Measurements from ENCODE around the gene LMO1. TPM values are rescaled to one million over a fixed set of nuclear protein-coding genes. Genes with fewer than 3 reads are reported as not detected.

Gene LMO1
- total and polyA plus RNA-seq, 2 of the 13 experiments (the other 11 are each of a cell fraction or from before 2014, with no cell fraction given) = not detected

DNA sequence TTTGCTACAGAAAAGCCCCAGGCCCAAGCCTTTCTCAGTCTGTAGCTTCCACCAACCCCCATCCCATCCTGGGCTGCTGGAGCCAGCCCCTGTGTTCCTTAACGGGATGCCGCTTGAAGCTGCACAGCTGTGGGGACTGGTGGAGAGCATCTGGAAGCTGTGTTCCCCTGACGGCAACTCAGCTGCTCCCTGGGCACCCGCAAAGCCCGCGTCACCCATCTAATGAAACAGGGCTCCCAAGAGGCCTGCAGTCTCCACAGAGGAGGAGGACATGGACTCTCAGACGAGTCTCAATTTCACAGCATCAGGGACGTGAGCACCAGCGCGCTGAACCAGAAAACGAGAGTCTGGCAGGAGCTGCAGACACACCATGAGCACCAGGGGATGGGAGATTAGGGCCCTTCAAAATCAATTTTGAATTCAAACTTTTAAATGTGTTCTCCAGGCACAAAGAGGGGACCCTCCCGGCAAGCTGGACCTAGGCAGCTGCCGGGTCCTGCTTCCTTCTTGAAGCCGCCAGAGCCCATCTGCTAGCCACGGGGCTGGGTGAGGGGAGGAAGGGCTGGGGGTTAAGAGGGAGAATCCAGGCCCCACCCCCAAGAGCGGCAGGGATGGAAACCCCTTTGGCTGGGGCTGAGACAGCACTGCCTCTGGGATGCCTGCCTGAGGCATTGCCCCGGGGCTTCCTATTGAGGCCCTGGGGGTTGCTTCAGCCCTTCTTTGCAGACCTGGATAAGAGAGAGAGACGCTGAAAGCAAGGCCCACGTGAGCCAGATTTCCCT, 21.0 kb downstream of the LMO1 start:
- Histone ChIP-seq H3K9ac (ENCODE audit: insufficient read depth, low read depth, low read length) (no peak overlapping the region), H3K4me1 (ENCODE audit: insufficient read depth, low read length) (no peaks in the 10 kb centered on the region), H2AFZ (ENCODE audit: low read length) (no peak overlapping the region), H3K4me3 (replicated peaks in 1 of 3; ENCODE audit: insufficient read depth in 1 of 3, low read depth in 2 of 3, low read length in 3 of 3) (no peak overlapping the region), H3K27ac (ENCODE audit: extremely low read length, insufficient read depth, low read length) (no peak overlapping the region), H3K36me3 (replicated peaks in 1 of 2; ENCODE audit: control insufficient read depth in 1 of 2, insufficient read depth in 2 of 2, low read length in 2 of 2) (no peaks in the 10 kb centered on the region), H4K20me1 (ENCODE audit: insufficient read depth, low read length) (no peaks in the 10 kb centered on the region), H3K27me3 (ENCODE audit: control insufficient read depth in 1 of 2, insufficient read depth in 2 of 2, low read length in 2 of 2) (peaks cover 0 to 17% of the 10 kb centered on the region in 2 experiments; a peak in 2 of 5 replicates), H3K4me2 (ENCODE audit: low read depth, low read length) (no peak overlapping the region), H3K9me3 (ENCODE audit: low read length) (no peaks in the 10 kb centered on the region), H3K79me2 (ENCODE audit: insufficient read depth, low read length) (no peaks in the 10 kb centered on the region)
- no peak for FAIRE-seq
- in situ Hi-C loops (cut with HindIII; ENCODE audit: extremely low pct_ligation_motif_present, low pct_unique_long_range_greater_than_20kb) = no loop called here
- DNase-seq (ENCODE audit: low spot score) = no peak
- TF ChIP-seq ZNF230 (CRISPR knock-in tag; IDR thresholded peaks at IDR 0.05) (no peak), ZNF652 (CRISPR knock-in tag; IDR thresholded peaks at IDR 0.05; ENCODE audit: borderline replicate concordance, low read depth) (no peak), EHMT2 (IDR thresholded peaks at IDR 0.05; ENCODE audit: borderline replicate concordance, low read depth, low read length) (no peak), MEF2D (CRISPR knock-in tag; IDR thresholded peaks at IDR 0.05) (no peak), MEIS2 (CRISPR knock-in tag; IDR thresholded peaks at IDR 0.05) (no peak), ZNF607 (CRISPR knock-in tag; IDR thresholded peaks at IDR 0.05; ENCODE audit: borderline replicate concordance) (no peak), NFE2L2 (IDR thresholded peaks at IDR 0.05; ENCODE audit: low read length) (no peak), ZBTB2 (CRISPR knock-in tag; IDR thresholded peaks at IDR 0.05; ENCODE audit: low read depth) (no peak)
- TF ChIP-seq, protein P1, sequence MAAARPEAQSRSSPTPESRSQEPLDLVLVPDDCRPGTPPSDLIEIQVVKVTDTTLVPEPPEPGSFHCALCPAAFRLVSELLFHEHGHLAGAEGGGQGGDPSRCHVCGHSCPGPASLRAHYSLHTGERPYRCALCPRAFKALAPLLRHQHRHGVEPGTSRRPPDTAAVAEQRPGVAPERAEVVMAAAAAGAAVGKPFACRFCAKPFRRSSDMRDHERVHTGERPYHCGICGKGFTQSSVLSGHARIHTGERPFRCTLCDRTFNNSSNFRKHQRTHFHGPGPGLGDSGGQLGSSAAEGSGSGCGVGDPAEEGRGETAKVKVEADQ (CRISPR knock-in tag; IDR thresholded peaks at IDR 0.05; ENCODE audit: borderline replicate concordance) = no peak
- intact Hi-C loops (cut with micrococcal nuclease; ENCODE audit: unreplicated experiment) = no loop called here
- POLR2A ChIA-PET = no interaction called here
- CTCF ChIA-PET (ENCODE audit: low intra/inter-chr PET ratio, low total read pairs) = no interaction called here
- no TSS peak for BruUV-seq (replicated peaks)
- 22% methylated on average over 10 of the region's 19 CpGs for WGBS (ENCODE audit: low lambda C conversion rate)
- ATAC-seq = no peak

All from HepG2 (cell line).